Left ventricle myocardium inferior (tissue), 1 donor: Measurements from ENCODE around the gene GLT8D2. TPM values are rescaled to one million over a fixed set of nuclear protein-coding genes. Genes with fewer than 3 reads are reported as not detected.
A peak's percentile ranks its signal among the peaks of the same experiment; 100 is the strongest.

Source experiments
- DNase-seq: peaks from one replicate; pipeline ENCODE4 v3.0.0-alpha.2; 2020
- H3K27ac ChIP-seq: fragments of 200-600 bp; replicated peaks from 2 replicates; pipeline ENCODE4 v1.8.0; 2021
- H3K27me3 ChIP-seq: fragments of 200-600 bp; 2 replicates; pipeline ENCODE4 v1.8.0; 2021; ENCODE audit warnings: low read depth
- H3K36me3 ChIP-seq: fragments of 200-600 bp; 2 replicates; pipeline ENCODE4 v1.8.0; 2021
- H3K4me1 ChIP-seq: fragments of 200-600 bp; 2 replicates; pipeline ENCODE4 v1.8.0; 2021
- H3K4me3 ChIP-seq: fragments of 200-600 bp; 2 replicates; pipeline ENCODE4 v1.8.0; 2021; ENCODE audit warnings: mild to moderate bottlenecking, moderate library complexity
- H3K9me3 ChIP-seq: fragments of 200-600 bp; replicated peaks from 2 replicates; pipeline ENCODE4 v1.8.0; 2021
- CTCF ChIP-seq: fragments of 200-600 bp; IDR thresholded peaks from 2 replicates; pipeline ENCODE4 v1.8.0; 2021; ENCODE audit warnings: antibody characterized with exemption, mild to moderate bottlenecking, borderline replicate concordance
- intact Hi-C: fragments of 100-400 bp; cut with micrococcal nuclease; formaldehyde crosslinking; loops from one replicate; pipeline ENCODE4 v1.11.0; 2022
- total RNA-seq: library from RNA; stranded (reverse); fragmentation: NEBNext Ultra II Directional; extraction: Animal tissue kit (Norgen Biotek cat#: 25700); gene quantifications from one replicate; pipeline ENCODE4 v1.2.1, GENCODE V29; 2021
- donor health status: DM: no; HTN: yes; CAD: no; lungs with severe emphysema.

GLT8D2 gene
- total RNA-seq, 1 donor from 2014 or later = 11.7 TPM

GRCh38 chr12:103969391-103969790 is 80.6 kb downstream of the GLT8D2 start:
- Histone ChIP-seq H3K27ac (no peak overlapping the region), H3K4me3 (no peak overlapping the region), H3K4me1 (peaks cover 86% of the 10 kb centered on the region), H3K9me3 (no peaks in the 10 kb centered on the region), H3K27me3 (no peaks in the 10 kb centered on the region), H3K36me3 (peaks cover 5% of the 10 kb centered on the region)
- no peak for TF ChIP-seq CTCF
- no peak for DNase-seq
- intact Hi-C loops = loop anchor here (10.0 kb wide), 1 partner anchor 95 kb away; the partner anchor contains the start of gene HCFC2

- no peaks in the 10 kb centered on the region for H3K9me3 ChIP-seq
- intact Hi-C loops = loop anchor here (10.0 kb wide), 1 partner anchor 98 kb away; the partner anchor contains the start of gene HCFC2
- no peak for DNase-seq
- H3K27me3 ChIP-seq = no peaks in the 10 kb centered on the region
- peak overlapping the region; percentile 80 for H3K4me3 ChIP-seq
- peaks cover 83% of the 10 kb centered on the region for H3K4me1 ChIP-seq
- TF ChIP-seq CTCF = no peak
- no peaks in the 10 kb centered on the region for H3K36me3 ChIP-seq
- peak overlapping the region; percentile 95 for H3K27ac ChIP-seq
Observed at GRCh38 chr12:103966736-103967135, 83.3 kb downstream of the GLT8D2 start.

GRCh38 chr12:103965590-103966504 is 84.1 kb downstream of the GLT8D2 start, which contains the start of gene TDG:
TSS of gene TDG (plus strand) at chr12:103965872. CDS start at chr12:103966038, 166 bp downstream.
- no peaks in the 10 kb centered on the region for H3K27me3 ChIP-seq
- no peaks in the 10 kb centered on the region for H3K9me3 ChIP-seq
- H3K4me3 ChIP-seq = peak within 1 kb of the TSS; percentile 80
- H3K4me1 ChIP-seq = peaks cover 74% of the 10 kb centered on the region
- peak; percentile 17 for TF ChIP-seq CTCF
- peak within 1 kb of the TSS; percentile 95 for H3K27ac ChIP-seq
- H3K36me3 ChIP-seq = no peaks in the 10 kb centered on the region
- DNase-seq = peak; percentile 97
- intact Hi-C loops = loop anchor here (10.0 kb wide), 1 partner anchor 99 kb away; the partner anchor contains the start of gene HCFC2

- DNase-seq = no peak
- intact Hi-C loops = loop anchor here (10.0 kb wide), 1 partner anchor 100 kb away; the partner anchor contains the start of gene HCFC2
- Histone ChIP-seq H3K4me3 (peak overlapping the region; percentile 80), H3K9me3 (no peaks in the 10 kb centered on the region), H3K4me1 (peaks cover 72% of the 10 kb centered on the region), H3K27ac (peak overlapping the region; percentile 95), H3K27me3 (no peaks in the 10 kb centered on the region), H3K36me3 (no peaks in the 10 kb centered on the region)
- no peak for TF ChIP-seq CTCF
Observed at GRCh38 chr12:103965255-103965589, 84.8 kb downstream of the GLT8D2 start.

- H3K27me3 ChIP-seq = no peaks in the 10 kb centered on the region
- peaks cover 68% of the 10 kb centered on the region for H3K4me1 ChIP-seq
- peak overlapping the region; percentile 80 for H3K4me3 ChIP-seq
- H3K9me3 ChIP-seq = no peaks in the 10 kb centered on the region
- no peak for TF ChIP-seq CTCF
- no peak for DNase-seq
- no peaks in the 10 kb centered on the region for H3K36me3 ChIP-seq
- intact Hi-C loops = loop anchor here (10.0 kb wide), 1 partner anchor 100 kb away; the partner anchor contains the start of gene HCFC2
- H3K27ac ChIP-seq = peak overlapping the region; percentile 95
Observed at GRCh38 chr12:103964805-103965204, 85.2 kb downstream of the GLT8D2 start.
